Fibroblast of the aortic adventitia (primary cell): Measurements from ENCODE around the gene COL18A1. TPM values are rescaled to one million over a fixed set of nuclear protein-coding genes. Genes with fewer than 3 reads are reported as not detected.

ENCODE experiments used
- DNase-seq: peaks from one replicate; pipeline ENCODE4 v3.0.0-alpha.2; 2010; ENCODE audit warnings: low read depth
- H3K4me3 ChIP-seq: 2 replicates; pipeline ENCODE4 v1.5.1; 2011; ENCODE audit warnings: low read depth, mild to moderate bottlenecking, control low read depth, low read length, moderate library complexity
- CTCF ChIP-seq: IDR thresholded peaks from 2 replicates; pipeline ENCODE4 v1.5.1; 2011; ENCODE audit warnings: mild to moderate bottlenecking, low read length, control low read depth, inconsistent platforms; ENCODE audit not compliant: insufficient read depth
- total RNA-seq: library from RNA; depleted of rRNA; stranded (reverse); fragments of >200 nt; gene quantifications from 2 replicates; pipeline ENCODE4 v1.2.3, GENCODE V29; 2012; ENCODE audit warnings: low replicate concordance

Gene COL18A1
- total RNA-seq, 1 donor: 57.9 TPM

- DNase-seq: no peak
- TF ChIP-seq CTCF: no peak
- no peak overlapping the region for H3K4me3 ChIP-seq
Measured at GRCh38 chr21:45379901-45380330, 25.0 kb upstream of the COL18A1 start.

GRCh38 chr21:45380566-45380965 lies 24.4 kb upstream of the COL18A1 start:
- no peak overlapping the region for H3K4me3 ChIP-seq
- no peak for TF ChIP-seq CTCF
- DNase-seq: no peak

- H3K4me3 ChIP-seq: no peak overlapping the region
- TF ChIP-seq CTCF: no peak
- no peak for DNase-seq
Measured at GRCh38 chr21:45381036-45381787, 23.8 kb upstream of the COL18A1 start.

- DNase-seq: no peak
- TF ChIP-seq CTCF: no peak
- H3K4me3 ChIP-seq: no peak overlapping the region
Measured at GRCh38 chr21:45381865-45382696, 22.9 kb upstream of the COL18A1 start.

- DNase-seq: no peak
- no peak for TF ChIP-seq CTCF
- no peak overlapping the region for H3K4me3 ChIP-seq
Measured at GRCh38 chr21:45382697-45382997, 22.3 kb upstream of the COL18A1 start.

- DNase-seq: no peak
- TF ChIP-seq CTCF: no peak
- no peak overlapping the region for H3K4me3 ChIP-seq
Measured at GRCh38 chr21:45383111-45383614, 21.8 kb upstream of the COL18A1 start.
